Right lobe of liver (tissue), 6 donors: Measurements from ENCODE around the gene B3GALT6. TPM values are rescaled to one million over a fixed set of nuclear protein-coding genes. Genes with fewer than 3 reads are reported as not detected.
A peak's percentile ranks its signal among the peaks of the same experiment; 100 is the strongest.

ENCODE experiments used
- ATAC-seq, 4 donors: fragments of 200-7000 bp; cut with Tn5 transposase; one replicate each; pipeline ENCODE4 v1.9.1; 2020; ENCODE audit warnings: mild to moderate bottlenecking in 4 of 4, moderate library complexity in 4 of 4
- DNase-seq, 3 donors: peaks; one replicate each; pipeline ENCODE4 v3.0.0-alpha.2; 2020
- H3K27ac ChIP-seq, 3 donors: fragments of 200-600 bp; one replicate each; pipeline ENCODE4 v1.8.0; 2022
- H3K27me3 ChIP-seq, 2 donors: fragments of 200-600 bp; one replicate each; pipeline ENCODE4 v1.8.0; 2022
- H3K36me3 ChIP-seq, 4 donors: fragments of 200-600 bp; sonication (generic) in 1 of 4; one replicate each; pipeline versions ENCODE4 v1.5.1 to v1.8.0; 2017 to 2022; ENCODE audit warnings: control low read depth in 1 of 4
- H3K4me1 ChIP-seq, 4 donors: fragments of 200-600 bp; sonication (generic) in 1 of 4; one replicate each; pipeline versions ENCODE4 v1.5.1 to v1.8.0; 2017 to 2022; ENCODE audit warnings: control low read depth in 1 of 4
- H3K4me3 ChIP-seq, 3 donors: fragments of 200-600 bp; one replicate each; pipeline ENCODE4 v1.8.0; 2022
- H3K9me3 ChIP-seq, 4 donors: fragments of 200-600 bp; sonication (generic) in 1 of 4; one replicate each; pipeline versions ENCODE4 v1.5.1 to v1.8.0; 2017 to 2022; ENCODE audit warnings: control low read depth in 1 of 4
- POLR2A ChIP-seq: fragments of 450-650 bp; IDR thresholded peaks from one replicate; pipeline ENCODE4 v1.6.1; 2017; ENCODE audit warnings: antibody characterized with exemption, mild to moderate bottlenecking
- WGBS: methylation state at CpG from one replicate; pipeline ENCODE4 v1.1.6; 2018; ENCODE audit warnings: low coverage, low lambda C conversion rate; ENCODE audit not compliant: insufficient coverage; ENCODE audit errors: missing lambda C conversion rate; 5-methylcytosine and 5-hydroxymethylcytosine counted together
- intact Hi-C, 2 donors: fragments of 100-400 bp; cut with DNase I; formaldehyde crosslinking; loops; one replicate each; pipeline versions ENCODE4 v1.11.2 to v1.14.1; 2022
- total RNA-seq, 6 experiments: library from RNA; depleted of rRNA in 2 of 6; stranded (reverse); fragments of >200 nt in 2 of 6; fragmentation: NEBNext Ultra II Directional in 3 of 6; extraction: Animal tissue kit (Norgen Biotek cat#: 25700) in 3 of 6; gene quantifications; one replicate each; pipeline versions ENCODE4 v1.1.0 to v1.2.4, GENCODE V29; 2016 to 2023
- TF ChIP-seq, protein P1 (sequence below), 4 donors: fragments of 200-600 bp in 3 of 4; fragments of 450-650 bp in 1 of 4; IDR thresholded peaks; one replicate each; pipeline versions ENCODE4 v1.5.1 to v1.8.0; 2016 to 2022; ENCODE audit warnings: antibody characterized with exemption in 4 of 4, mild to moderate bottlenecking in 2 of 4
- donor health status: DM: no; HTN: yes; CAD: no.
- donor health status: DM: no; HTN: no; CAD: no.
- donor health status: DM: no; HTN: no; CAD: no.
- donor health status: DM: no; HTN: yes; CAD: no.
- donor health status: DM: no; HTN: yes; CAD: no.

The B3GALT6 gene
- total RNA-seq, 6 experiments from 2014 or later, result 6.3 to 14.3 (median 7.8) TPM

DNA sequence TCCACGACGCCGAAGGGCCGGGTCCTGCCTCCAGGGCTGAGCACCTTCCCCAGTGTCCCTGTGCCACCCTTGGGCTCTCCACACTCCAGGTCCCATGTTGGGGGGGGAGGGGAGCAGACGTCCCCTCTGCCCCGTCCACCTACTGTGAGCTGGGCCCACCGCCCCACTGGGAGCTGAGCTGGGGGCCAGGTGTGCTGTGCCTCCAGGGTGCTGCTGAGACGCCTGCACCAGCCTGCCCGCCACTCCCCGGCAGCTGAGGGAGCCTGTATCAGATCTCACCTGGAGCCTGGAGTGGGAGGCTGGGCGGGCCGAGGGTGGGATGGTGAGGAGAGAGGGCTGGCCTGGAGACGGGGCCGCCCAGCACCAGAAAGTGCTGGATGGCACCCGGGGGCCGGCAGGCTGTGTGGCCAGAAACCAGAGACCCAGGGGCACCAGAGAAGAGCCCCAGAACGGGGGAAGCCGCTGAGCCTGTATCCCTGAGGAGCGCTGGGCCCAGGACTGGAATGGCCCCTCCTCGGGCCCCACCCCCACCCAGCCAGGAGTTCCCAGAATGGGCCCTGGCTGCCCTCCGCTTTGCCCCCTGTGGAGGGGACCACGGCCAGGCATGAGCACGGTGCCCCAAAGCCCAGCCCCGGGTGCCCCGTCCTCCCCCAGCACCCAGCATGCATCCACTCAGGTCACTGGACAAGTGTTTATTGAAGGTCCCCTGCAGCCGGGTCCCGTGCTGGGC is 29.0 kb upstream of the B3GALT6 start:
- Histone ChIP-seq H3K27me3 (peaks cover 0 to 15% of the 10 kb centered on the region in 2 donors), H3K4me3 (no peak overlapping the region), H3K27ac (no peak overlapping the region), H3K4me1 (peaks cover 0 to 8% (median 0%) of the 10 kb centered on the region in 4 donors), H3K36me3 (no peaks in the 10 kb centered on the region), H3K9me3 (no peaks in the 10 kb centered on the region)
- WGBS, result 80% methylated on average over 4 of the region's 27 CpGs
- ATAC-seq (no peak), DNase-seq (peak in 2 of 3 donors; percentile 17 to 41)
- intact Hi-C loops, result no loop called here
- no peak for TF ChIP-seq POLR2A
- TF ChIP-seq, protein P1, sequence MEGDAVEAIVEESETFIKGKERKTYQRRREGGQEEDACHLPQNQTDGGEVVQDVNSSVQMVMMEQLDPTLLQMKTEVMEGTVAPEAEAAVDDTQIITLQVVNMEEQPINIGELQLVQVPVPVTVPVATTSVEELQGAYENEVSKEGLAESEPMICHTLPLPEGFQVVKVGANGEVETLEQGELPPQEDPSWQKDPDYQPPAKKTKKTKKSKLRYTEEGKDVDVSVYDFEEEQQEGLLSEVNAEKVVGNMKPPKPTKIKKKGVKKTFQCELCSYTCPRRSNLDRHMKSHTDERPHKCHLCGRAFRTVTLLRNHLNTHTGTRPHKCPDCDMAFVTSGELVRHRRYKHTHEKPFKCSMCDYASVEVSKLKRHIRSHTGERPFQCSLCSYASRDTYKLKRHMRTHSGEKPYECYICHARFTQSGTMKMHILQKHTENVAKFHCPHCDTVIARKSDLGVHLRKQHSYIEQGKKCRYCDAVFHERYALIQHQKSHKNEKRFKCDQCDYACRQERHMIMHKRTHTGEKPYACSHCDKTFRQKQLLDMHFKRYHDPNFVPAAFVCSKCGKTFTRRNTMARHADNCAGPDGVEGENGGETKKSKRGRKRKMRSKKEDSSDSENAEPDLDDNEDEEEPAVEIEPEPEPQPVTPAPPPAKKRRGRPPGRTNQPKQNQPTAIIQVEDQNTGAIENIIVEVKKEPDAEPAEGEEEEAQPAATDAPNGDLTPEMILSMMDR (IDR thresholded peaks at IDR 0.05), result no peak

DNA sequence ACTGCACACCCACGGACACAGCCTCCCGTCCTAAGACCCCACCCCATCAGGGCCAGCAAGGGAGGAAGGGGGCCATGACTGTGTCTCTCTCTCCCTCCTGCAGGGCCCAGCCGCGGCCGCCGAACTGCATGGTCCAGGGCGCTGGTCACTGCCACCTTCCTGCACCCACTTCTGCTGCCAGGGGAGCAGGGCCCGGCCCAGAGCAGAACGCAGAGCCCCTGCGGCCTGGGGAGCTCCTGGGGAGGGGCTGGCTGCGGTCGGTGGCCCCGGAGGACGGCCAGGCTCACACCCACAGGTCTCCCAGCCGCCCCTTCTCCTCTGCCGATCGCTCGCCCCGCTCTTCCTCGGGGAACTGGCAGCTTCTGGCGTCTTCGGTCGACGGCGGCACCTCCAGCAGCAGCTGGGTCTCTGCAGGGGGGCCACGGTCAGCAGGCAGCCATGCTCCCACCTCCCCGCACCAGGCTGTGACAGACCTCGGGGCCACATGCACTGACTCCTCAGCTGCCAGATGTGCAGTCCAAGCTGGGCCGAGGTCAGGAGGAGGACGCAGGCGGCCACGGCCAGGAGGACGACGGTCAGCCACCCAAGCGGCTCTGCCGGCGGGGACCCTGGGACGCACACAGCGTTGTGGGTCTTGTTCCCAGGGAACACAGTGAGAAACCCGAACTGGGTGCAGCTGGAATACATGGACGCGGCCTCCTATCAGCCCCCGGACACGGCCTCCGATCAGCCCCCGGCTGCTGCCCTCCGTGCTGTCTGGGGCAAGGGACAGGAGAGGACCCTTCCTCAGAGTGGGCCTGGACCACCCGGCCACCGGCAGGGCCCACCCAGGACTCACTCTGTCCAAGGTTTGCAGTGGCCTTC is 28.2 kb upstream of the B3GALT6 start:
- intact Hi-C loops, result no loop called here
- ATAC-seq (no peak), DNase-seq (peak in 2 of 3 donors; percentile 12 to 54)
- no CpG with 5 or more reads among the region's 49 CpGs for WGBS
- Histone ChIP-seq H3K36me3 (no peaks in the 10 kb centered on the region), H3K4me3 (no peak overlapping the region), H3K27ac (no peak overlapping the region), H3K4me1 (peaks cover 0 to 8% (median 0%) of the 10 kb centered on the region in 4 donors), H3K9me3 (no peaks in the 10 kb centered on the region), H3K27me3 (peaks cover 0 to 15% of the 10 kb centered on the region in 2 donors)
- no peak for TF ChIP-seq POLR2A
- TF ChIP-seq, protein P1 (IDR thresholded peaks at IDR 0.05), result no peak

DNA sequence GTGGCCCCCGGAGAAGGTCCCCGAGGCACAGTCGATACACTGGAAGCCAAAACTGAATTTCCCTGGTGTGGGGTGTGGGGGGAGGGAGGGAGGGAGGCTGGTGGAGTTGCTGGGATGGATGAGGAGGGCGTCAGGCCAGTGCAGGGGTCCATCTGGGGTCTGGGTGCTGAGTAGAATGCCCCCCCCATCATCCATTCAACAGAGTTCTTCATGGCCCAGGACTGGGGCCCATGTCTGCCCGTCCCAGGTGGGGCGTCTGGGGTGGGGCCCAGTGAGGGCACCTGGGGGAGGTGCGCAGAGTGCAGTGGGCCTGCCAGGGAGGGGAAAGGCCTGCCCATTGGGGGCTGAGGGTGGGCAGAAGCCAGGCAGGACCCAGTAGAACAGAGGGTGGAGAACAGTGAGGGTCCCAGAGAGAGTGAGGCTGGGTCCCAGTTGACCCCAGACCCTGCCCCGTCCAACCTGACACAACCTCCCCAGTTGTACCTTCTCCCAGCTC is 27.6 kb upstream of the B3GALT6 start:
- peak in 2 of 3 donors; percentile 6 to 35 for DNase-seq
- no peaks in the 10 kb centered on the region for H3K9me3 ChIP-seq
- WGBS, result no CpG with 5 or more reads among the region's 8 CpGs

More for the DNA sequence above, 27.6 kb upstream of the B3GALT6 start:
- intact Hi-C loops, result no loop called here
- Histone ChIP-seq H3K27ac (no peak overlapping the region), H3K27me3 (peaks cover 0 to 15% of the 10 kb centered on the region in 2 donors), H3K4me3 (no peak overlapping the region), H3K4me1 (peaks cover 0 to 8% (median 0%) of the 10 kb centered on the region in 4 donors), H3K36me3 (no peaks in the 10 kb centered on the region)
- ATAC-seq, result no peak
- TF ChIP-seq POLR2A, result no peak
- TF ChIP-seq, protein P1 (IDR thresholded peaks at IDR 0.05), result no peak
